ENCODE data around the gene CNFN. TPM values are rescaled to one million over a fixed set of nuclear protein-coding genes. Genes with fewer than 3 reads are reported as not detected.

Gene CNFN
- total RNA-seq, 1 donor from 2014 or later: 2.9 TPM

DNA sequence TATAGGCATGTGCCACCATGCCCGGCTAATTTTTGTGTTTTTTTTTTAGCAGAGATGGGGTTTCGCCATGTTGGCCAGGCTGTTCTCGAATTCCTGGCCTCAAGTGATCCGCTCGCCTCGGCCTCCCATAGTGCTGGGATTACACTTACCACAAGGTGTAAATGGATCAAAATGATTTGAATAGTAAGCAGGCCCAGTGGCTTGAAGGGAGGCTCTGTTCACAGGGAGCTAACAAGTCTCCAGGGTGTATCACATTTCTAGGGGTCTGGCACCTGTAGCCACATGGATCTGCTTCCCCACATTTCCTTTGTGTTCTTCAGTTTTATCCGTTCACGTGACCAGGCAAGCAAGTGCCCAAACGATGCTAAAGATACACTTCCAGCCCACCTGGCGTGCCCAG lies 13.5 kb upstream of the CNFN start:
- Mint-ChIP-seq H3K9me3 (ENCODE audit: low read depth) (no peaks in the 10 kb centered on the region), H3K36me3 (ENCODE audit: insufficient read depth) (peaks cover 2% of the 10 kb centered on the region), H3K4me1 (ENCODE audit: low read depth) (peaks cover 16% of the 10 kb centered on the region), H3K27ac (no peak overlapping the region), H3K4me3 (ENCODE audit: low read depth) (no peak overlapping the region), H3K27me3 (no peaks in the 10 kb centered on the region)
- no peak for DNase-seq (ENCODE audit: low spot score, unreplicated experiment)
- TF ChIP-seq, protein P1, sequence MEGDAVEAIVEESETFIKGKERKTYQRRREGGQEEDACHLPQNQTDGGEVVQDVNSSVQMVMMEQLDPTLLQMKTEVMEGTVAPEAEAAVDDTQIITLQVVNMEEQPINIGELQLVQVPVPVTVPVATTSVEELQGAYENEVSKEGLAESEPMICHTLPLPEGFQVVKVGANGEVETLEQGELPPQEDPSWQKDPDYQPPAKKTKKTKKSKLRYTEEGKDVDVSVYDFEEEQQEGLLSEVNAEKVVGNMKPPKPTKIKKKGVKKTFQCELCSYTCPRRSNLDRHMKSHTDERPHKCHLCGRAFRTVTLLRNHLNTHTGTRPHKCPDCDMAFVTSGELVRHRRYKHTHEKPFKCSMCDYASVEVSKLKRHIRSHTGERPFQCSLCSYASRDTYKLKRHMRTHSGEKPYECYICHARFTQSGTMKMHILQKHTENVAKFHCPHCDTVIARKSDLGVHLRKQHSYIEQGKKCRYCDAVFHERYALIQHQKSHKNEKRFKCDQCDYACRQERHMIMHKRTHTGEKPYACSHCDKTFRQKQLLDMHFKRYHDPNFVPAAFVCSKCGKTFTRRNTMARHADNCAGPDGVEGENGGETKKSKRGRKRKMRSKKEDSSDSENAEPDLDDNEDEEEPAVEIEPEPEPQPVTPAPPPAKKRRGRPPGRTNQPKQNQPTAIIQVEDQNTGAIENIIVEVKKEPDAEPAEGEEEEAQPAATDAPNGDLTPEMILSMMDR (IDR thresholded peaks at IDR 0.05; ENCODE audit: unreplicated experiment): no peak

DNA sequence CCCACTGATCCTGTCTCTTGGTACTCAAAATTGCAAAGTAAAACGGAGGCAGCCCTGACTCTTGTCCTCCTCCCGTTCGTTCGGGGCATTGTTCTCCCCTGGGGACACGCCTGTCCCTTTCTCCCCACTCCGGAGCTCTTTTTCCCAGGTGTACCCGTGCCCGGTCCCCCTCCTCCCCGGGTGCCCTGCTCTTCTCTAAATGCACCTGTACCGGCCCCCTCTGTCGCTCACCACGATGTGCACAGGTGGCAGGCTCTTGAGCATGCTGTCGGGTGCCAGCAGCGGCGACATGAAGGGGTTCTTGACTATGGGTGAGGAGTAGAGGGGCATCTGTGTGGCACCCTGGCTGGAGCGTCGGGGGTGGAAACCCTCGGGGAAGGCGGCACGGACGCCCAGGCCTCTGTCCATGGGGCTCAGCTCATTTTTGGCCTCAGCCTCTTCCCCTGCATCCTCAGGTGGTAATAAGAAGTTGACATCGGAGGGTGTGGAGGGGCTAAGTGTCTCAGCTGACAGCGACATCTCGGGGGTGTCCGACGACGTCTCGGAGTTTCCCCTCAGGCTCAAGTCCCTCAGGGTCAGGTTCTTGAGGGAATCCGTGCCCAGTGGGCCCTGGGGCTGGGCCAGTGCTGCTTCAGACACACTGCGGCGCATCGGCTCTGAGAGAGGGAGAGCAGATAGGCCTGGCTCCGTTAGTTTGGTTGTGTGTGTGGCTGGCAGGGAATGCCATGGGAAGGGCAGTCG lies 12.4 kb upstream of the CNFN start:
- TF ChIP-seq, protein P1 (IDR thresholded peaks at IDR 0.05; ENCODE audit: unreplicated experiment): no peak
- DNase-seq (ENCODE audit: low spot score, unreplicated experiment): no peak
- Mint-ChIP-seq H3K27me3 (no peaks in the 10 kb centered on the region), H3K4me1 (ENCODE audit: low read depth) (peaks cover 15% of the 10 kb centered on the region), H3K4me3 (ENCODE audit: low read depth) (peak overlapping the region; percentile 85), H3K9me3 (ENCODE audit: low read depth) (no peaks in the 10 kb centered on the region), H3K36me3 (ENCODE audit: insufficient read depth) (peaks cover 2% of the 10 kb centered on the region), H3K27ac (peak overlapping the region; percentile 92)

DNA sequence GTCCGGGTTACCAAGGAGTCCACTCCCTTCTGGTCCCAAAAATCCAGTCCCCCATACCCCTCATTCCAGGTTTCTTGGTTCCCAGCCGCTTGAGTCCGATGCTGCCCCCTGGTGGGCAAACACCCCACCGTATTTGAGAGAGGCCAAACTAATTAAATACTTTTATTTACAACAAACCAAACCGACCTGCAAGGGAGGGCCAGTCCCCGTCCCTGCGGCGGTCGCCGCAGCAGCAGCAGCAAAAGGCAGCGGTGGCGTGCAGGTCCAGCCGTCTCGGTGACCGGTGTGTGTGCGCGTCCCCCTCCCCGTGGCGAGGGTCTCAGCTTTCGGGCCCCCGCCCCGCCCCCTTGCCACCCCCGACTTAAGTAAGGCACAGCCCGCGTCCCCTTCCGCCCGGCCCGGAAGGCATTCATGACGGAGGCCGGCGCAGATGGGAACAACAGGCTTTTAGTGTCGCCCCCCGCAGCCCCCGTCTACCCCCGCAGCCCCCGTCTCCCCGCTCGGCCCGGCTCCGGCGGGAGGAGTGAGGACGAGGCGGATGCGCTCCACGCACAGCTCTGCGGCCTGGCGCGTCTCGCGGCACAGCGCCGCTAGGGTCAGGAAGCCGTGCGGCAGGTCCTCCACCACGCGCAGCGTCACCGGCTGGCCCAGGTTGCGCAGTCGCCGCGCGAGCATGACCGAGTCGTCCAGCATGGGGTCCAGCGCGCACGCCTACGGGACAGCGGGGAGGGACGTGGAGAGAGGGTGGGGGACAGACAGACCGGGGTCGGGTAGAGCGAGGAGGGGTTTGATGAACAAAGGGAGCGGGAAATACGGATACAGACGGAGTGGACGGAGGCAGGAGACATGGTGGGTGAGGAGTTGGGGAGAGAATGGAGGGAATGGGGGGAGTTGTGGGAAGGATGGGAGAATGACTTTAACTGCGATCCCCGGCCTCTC lies 11.5 kb upstream of the CNFN start:
- H3K27ac Mint-ChIP-seq: peak overlapping the region; percentile 92
- peaks cover 2% of the 10 kb centered on the region for H3K36me3 Mint-ChIP-seq (ENCODE audit: insufficient read depth)
- peaks cover 21% of the 10 kb centered on the region for H3K4me1 Mint-ChIP-seq (ENCODE audit: low read depth)
- DNase-seq (ENCODE audit: low spot score, unreplicated experiment): peak; percentile 81
- peak overlapping the region; percentile 85 for H3K4me3 Mint-ChIP-seq (ENCODE audit: low read depth)
- no peaks in the 10 kb centered on the region for H3K27me3 Mint-ChIP-seq
- H3K9me3 Mint-ChIP-seq (ENCODE audit: low read depth): no peaks in the 10 kb centered on the region
- TF ChIP-seq, protein P1 (IDR thresholded peaks at IDR 0.05; ENCODE audit: unreplicated experiment): peak; percentile 92

DNA sequence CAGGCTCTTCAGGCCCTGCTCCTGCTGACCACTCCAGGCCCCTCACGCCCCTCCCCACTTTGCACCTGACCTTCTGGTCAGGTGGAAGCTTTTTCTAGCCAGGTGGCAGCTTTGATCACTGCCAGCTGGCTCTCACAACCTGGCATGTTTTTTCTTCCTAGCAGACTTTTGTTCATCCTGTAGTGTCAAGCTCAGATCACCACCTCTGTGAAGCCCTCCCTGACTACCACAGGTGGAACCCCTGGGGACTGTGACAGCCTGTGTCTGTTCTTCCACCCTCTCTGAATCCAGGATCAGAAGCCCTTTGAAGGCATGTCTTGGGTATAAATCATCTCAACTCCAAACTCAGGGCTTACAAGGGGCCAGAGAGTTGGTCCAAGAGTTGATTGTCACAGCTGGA lies 10.3 kb upstream of the CNFN start:
- Mint-ChIP-seq H3K27ac (no peak overlapping the region), H3K9me3 (ENCODE audit: low read depth) (no peaks in the 10 kb centered on the region), H3K4me1 (ENCODE audit: low read depth) (peaks cover 26% of the 10 kb centered on the region), H3K4me3 (ENCODE audit: low read depth) (peak overlapping the region; percentile 14), H3K27me3 (no peaks in the 10 kb centered on the region), H3K36me3 (ENCODE audit: insufficient read depth) (peaks cover 2% of the 10 kb centered on the region)
- DNase-seq (ENCODE audit: low spot score, unreplicated experiment): no peak
- TF ChIP-seq, protein P1 (IDR thresholded peaks at IDR 0.05; ENCODE audit: unreplicated experiment): no peak
